Measurements from ENCODE around the gene SUN2. TPM values are rescaled to one million over a fixed set of nuclear protein-coding genes. Genes with fewer than 3 reads are reported as not detected.

The SUN2 gene
- total RNA-seq, 4 donors from 2014 or later: 94.2 to 307 (median 191) TPM

DNA sequence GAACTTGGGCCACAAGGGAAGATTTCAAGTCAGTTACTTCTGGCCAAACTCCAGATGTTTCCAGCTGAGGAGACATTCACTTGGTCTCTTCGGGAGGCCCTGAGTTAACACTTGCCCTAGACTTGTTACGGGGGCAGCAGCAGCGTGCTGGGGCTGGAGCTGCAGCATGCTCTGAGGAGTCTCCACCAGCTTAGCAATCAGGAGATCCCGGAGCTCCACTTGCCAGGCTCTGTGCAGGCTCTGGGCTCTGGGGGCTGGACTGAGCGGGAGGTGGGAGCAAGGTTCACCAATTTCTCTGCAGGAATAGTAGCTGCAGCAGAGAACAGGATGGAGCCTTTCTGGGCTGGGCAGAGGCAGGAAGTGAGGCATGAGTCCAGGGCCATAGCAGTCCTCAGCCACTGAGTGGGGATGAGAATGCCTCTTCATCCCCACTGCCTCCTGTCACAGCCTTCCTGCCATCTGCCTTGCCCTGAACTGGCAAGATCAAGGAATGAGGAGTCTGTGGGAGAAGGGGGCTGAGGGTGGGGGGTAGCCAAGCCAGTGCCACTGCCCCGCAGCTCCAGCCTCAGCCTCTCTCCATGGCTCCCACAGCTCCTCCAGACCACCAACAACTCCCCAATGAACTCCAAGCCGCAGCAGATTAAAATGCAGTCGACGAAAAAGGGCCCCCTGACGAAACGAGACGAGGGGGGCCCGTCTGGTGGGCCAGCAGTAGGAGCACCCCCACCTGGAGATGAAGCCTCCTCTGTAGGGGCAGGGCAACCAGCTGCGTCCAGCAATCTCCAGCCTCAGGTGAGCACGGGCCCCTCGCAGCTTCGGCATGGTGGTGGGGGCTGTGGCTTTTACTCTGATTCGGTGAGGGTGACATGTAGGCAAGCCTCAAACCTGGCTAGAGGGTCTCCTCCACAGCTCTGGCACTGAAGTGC, 26.7 kb downstream of the SUN2 start:
- Histone ChIP-seq H3K27me3 (no peaks in the 10 kb centered on the region), H3K36me3 (peaks cover 65 to 88% (median 70%) of the 10 kb centered on the region in 3 donors), H3K4me1 (peaks cover 13 to 29% (median 24%) of the 10 kb centered on the region in 3 donors), H3K4me3 (no peak overlapping the region), H3K27ac (no peak overlapping the region), H3K9me3 (no peaks in the 10 kb centered on the region)
- DNase-seq: no peak
- intact Hi-C loops (cut with DNase I): no loop called here
- TF ChIP-seq POLR2A (IDR thresholded peaks at IDR 0.05): no peak
- TF ChIP-seq CTCF (IDR thresholded peaks at IDR 0.05): no peak
- WGBS, 2 donors: 92% methylated on average over 2 to 10 of the region's 18 CpGs

GRCh38 chr22:38727530-38728451, 28.0 kb downstream of the SUN2 start:
- no peaks in the 10 kb centered on the region for H3K9me3 ChIP-seq
- H3K36me3 ChIP-seq: peaks cover 58 to 95% (median 74%) of the 10 kb centered on the region in 3 donors
- WGBS, 2 donors: 81 to 89% methylated on average over 7 to 9 of the region's 15 CpGs

DNA sequence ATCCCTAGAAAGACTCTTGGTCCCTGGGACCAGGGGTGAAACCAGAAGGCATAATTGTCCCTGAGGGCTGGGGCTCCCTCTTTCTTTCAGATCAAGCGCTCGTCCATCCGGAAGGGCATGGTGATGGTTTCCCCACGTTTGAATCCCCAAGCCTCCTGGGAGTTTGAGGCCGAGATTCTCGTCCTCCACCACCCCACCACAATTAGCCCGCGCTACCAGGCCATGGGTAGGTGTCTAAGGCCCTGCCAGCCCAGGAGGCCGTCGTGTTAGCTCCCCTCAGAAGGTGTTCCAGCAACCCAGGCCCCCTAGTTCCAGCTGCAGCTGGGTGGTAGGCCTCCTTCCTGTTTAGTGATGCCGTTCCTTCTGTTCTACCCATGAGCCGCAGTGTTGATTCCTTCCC, 28.7 kb downstream of the SUN2 start:
- no peak for DNase-seq
- 89% methylated on average over 6 to 7 of the region's 12 CpGs for WGBS, 2 donors

More at GRCh38 chr22:38727530-38728451, 28.0 kb downstream of the SUN2 start:
- H3K27me3 ChIP-seq: no peaks in the 10 kb centered on the region
- H3K4me3 ChIP-seq: no peak overlapping the region
- no peak for DNase-seq
- intact Hi-C loops (cut with DNase I): no loop called here
- TF ChIP-seq CTCF (IDR thresholded peaks at IDR 0.05): no peak
- no peak for TF ChIP-seq POLR2A (IDR thresholded peaks at IDR 0.05)
- peaks cover under 1 to 16% (median 11%) of the 10 kb centered on the region in 3 donors for H3K4me1 ChIP-seq
- H3K27ac ChIP-seq: no peak overlapping the region

DNA sequence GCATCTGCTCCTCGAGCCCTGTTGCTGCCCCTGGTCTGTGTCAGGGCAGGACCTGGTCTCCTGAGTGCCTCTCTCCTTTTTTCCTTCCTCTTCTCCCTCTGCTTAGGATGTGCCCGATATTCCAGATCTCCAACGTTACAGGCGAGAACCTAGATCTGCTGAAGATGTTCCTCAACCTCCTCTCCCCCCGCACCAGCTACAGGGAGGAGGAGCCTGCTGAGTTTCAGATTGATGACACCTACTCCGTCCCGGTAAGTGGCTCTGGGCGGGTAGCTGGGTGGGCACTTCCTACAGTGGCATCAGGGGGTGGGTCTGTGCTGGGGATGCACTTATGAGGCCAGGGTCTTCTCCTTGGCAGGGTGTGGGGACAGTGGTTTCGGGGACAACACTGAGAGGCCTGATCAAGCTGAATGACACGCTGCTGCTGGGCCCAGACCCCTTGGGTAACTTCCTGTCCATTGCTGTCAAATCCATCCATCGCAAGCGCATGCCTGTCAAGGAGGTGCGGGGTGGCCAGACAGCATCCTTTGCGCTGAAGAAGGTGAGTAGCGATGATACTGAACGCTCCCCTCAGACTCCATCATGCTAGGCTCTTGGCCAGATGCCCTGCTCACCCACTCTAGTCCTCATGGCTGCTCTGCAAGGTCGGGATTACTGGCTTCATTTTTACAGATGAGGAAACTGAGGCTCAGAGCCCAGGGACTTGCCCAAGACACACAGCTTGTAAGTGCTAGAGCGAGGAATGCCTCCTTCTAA, 29.7 kb downstream of the SUN2 start:
- no peak for TF ChIP-seq POLR2A (IDR thresholded peaks at IDR 0.05)
- no peak for TF ChIP-seq CTCF (IDR thresholded peaks at IDR 0.05)
- Histone ChIP-seq H3K4me1 (no peaks in the 10 kb centered on the region), H3K27me3 (no peaks in the 10 kb centered on the region), H3K4me3 (no peak overlapping the region), H3K27ac (no peak overlapping the region), H3K9me3 (no peaks in the 10 kb centered on the region), H3K36me3 (peaks cover 54 to 100% (median 72%) of the 10 kb centered on the region in 3 donors)
- intact Hi-C loops (cut with DNase I): no loop called here
- WGBS, 2 donors: 95 to 97% methylated on average over 12 to 13 of the region's 18 CpGs
- no peak for DNase-seq

More for the DNA sequence above, 28.7 kb downstream of the SUN2 start:
- Histone ChIP-seq H3K27me3 (no peaks in the 10 kb centered on the region), H3K9me3 (no peaks in the 10 kb centered on the region), H3K36me3 (peaks cover 58 to 100% (median 79%) of the 10 kb centered on the region in 3 donors), H3K4me1 (peaks cover 0 to 9% (median 4%) of the 10 kb centered on the region in 3 donors), H3K4me3 (no peak overlapping the region), H3K27ac (no peak overlapping the region)
- TF ChIP-seq POLR2A (IDR thresholded peaks at IDR 0.05): no peak
- TF ChIP-seq CTCF (IDR thresholded peaks at IDR 0.05): no peak
- intact Hi-C loops (cut with DNase I): no loop called here

Measured in esophagus squamous epithelium (tissue), 5 donors.